Mesothelial cell of epicardium (in vitro differentiated cells): ENCODE measurements around the gene NEK1. TPM values are rescaled to one million over a fixed set of nuclear protein-coding genes. Genes with fewer than 3 reads are reported as not detected.
"Not testable (repeated sequence)": the region's sequence is repeated elsewhere in the genome, so short reads cannot be mapped to it uniquely, and the experiment has no call there.

ENCODE experiments used
- DNase-seq, 2 experiments: peaks; one replicate each; pipeline ENCODE4 v3.0.0; 2021; ENCODE audit warnings: low spot score in 2 of 2; ENCODE audit not compliant: unreplicated experiment in 2 of 2
- H3K27ac Mint-ChIP-seq: 2 replicates; pipeline ENCODE4 v1.8.0; 2021; ENCODE audit warnings: mixed read lengths
- H3K27me3 Mint-ChIP-seq: 2 replicates; pipeline ENCODE4 v1.8.0; 2021; ENCODE audit warnings: low read depth, mixed read lengths
- H3K36me3 Mint-ChIP-seq: 2 replicates; pipeline ENCODE4 v1.8.0; 2021; ENCODE audit warnings: mixed read lengths
- H3K4me1 Mint-ChIP-seq: 2 replicates; pipeline ENCODE4 v1.8.0; 2021; ENCODE audit warnings: mixed read lengths
- H3K4me3 Mint-ChIP-seq: 2 replicates; pipeline ENCODE4 v1.8.0; 2021; ENCODE audit warnings: mild to moderate bottlenecking, moderate library complexity, mixed read lengths
- H3K9me3 Mint-ChIP-seq: 2 replicates; pipeline ENCODE4 v1.8.0; 2021; ENCODE audit warnings: mixed read lengths
- CTCF ChIP-seq: fragments of 200-600 bp; sonication (generic); IDR thresholded peaks from one replicate; pipeline ENCODE4 v1.5.0; 2021; ENCODE audit warnings: antibody characterized with exemption; ENCODE audit not compliant: unreplicated experiment
- total RNA-seq: library from RNA; stranded (reverse); gene quantifications from 3 replicates; pipeline ENCODE4 v1.2.1, GENCODE V29; 2021

Gene NEK1
- total RNA-seq, 1 donor from 2014 or later = 21.3 TPM

GRCh38 chr4:169428376-169428775 is 184.0 kb downstream of the NEK1 start:
- H3K27ac Mint-ChIP-seq = no peak overlapping the region
- no peaks in the 10 kb centered on the region for H3K4me1 Mint-ChIP-seq
- H3K27me3 Mint-ChIP-seq = no peaks in the 10 kb centered on the region
- no peak for DNase-seq
- no peaks in the 10 kb centered on the region for H3K9me3 Mint-ChIP-seq
- H3K36me3 Mint-ChIP-seq = peaks cover 17% of the 10 kb centered on the region
- no peak overlapping the region for H3K4me3 Mint-ChIP-seq
- no peak for TF ChIP-seq CTCF

- H3K9me3 Mint-ChIP-seq, H3K27ac Mint-ChIP-seq, H3K4me1 Mint-ChIP-seq, H3K27me3 Mint-ChIP-seq, DNase-seq, H3K4me3 Mint-ChIP-seq: not testable (repeated sequence)
- H3K36me3 Mint-ChIP-seq = peaks cover 17% of the 10 kb centered on the region
Measured at GRCh38 chr4:169427727-169428126, 184.7 kb downstream of the NEK1 start.

GRCh38 chr4:169420291-169420690 is 192.1 kb downstream of the NEK1 start:
- Mint-ChIP-seq H3K36me3 (peaks cover 21% of the 10 kb centered on the region), H3K9me3 (peaks cover 7% of the 10 kb centered on the region), H3K27me3 (no peaks in the 10 kb centered on the region), H3K4me3 (no peak overlapping the region), H3K27ac (no peak overlapping the region), H3K4me1 (peaks cover 6% of the 10 kb centered on the region)
- no peak for TF ChIP-seq CTCF
- DNase-seq = no peak

GRCh38 chr4:169418846-169419245 is 193.5 kb downstream of the NEK1 start:
- TF ChIP-seq CTCF = no peak

GRCh38 chr4:169417629-169418282 is 194.6 kb downstream of the NEK1 start:
- DNase-seq = no peak
- H3K4me1 Mint-ChIP-seq = peaks cover 7% of the 10 kb centered on the region
- H3K36me3 Mint-ChIP-seq = peaks cover 15% of the 10 kb centered on the region
- no peak overlapping the region for H3K4me3 Mint-ChIP-seq
- TF ChIP-seq CTCF = no peak
- H3K27me3 Mint-ChIP-seq = no peaks in the 10 kb centered on the region
- H3K27ac Mint-ChIP-seq = no peak overlapping the region
- peaks cover 7% of the 10 kb centered on the region for H3K9me3 Mint-ChIP-seq

More at GRCh38 chr4:169418846-169419245, 193.5 kb downstream of the NEK1 start:
- H3K4me3 Mint-ChIP-seq = no peak overlapping the region
- no peaks in the 10 kb centered on the region for H3K27me3 Mint-ChIP-seq
- H3K4me1 Mint-ChIP-seq = peaks cover 6% of the 10 kb centered on the region
- DNase-seq = no peak
- no peak overlapping the region for H3K27ac Mint-ChIP-seq
- H3K9me3 Mint-ChIP-seq = peaks cover 7% of the 10 kb centered on the region
- peaks cover 15% of the 10 kb centered on the region for H3K36me3 Mint-ChIP-seq

GRCh38 chr4:169416997-169417396 is 195.4 kb downstream of the NEK1 start:
- H3K9me3 Mint-ChIP-seq = peaks cover 7% of the 10 kb centered on the region
- H3K4me1 Mint-ChIP-seq = peaks cover 12% of the 10 kb centered on the region
- H3K36me3 Mint-ChIP-seq = peaks cover 15% of the 10 kb centered on the region
- H3K27me3 Mint-ChIP-seq = no peaks in the 10 kb centered on the region
- H3K27ac Mint-ChIP-seq = no peak overlapping the region
- no peak overlapping the region for H3K4me3 Mint-ChIP-seq
- TF ChIP-seq CTCF = no peak
- DNase-seq = no peak
